Measurements from ENCODE around the gene TPST2. TPM values are rescaled to one million over a fixed set of nuclear protein-coding genes. Genes with fewer than 3 reads are reported as not detected.

TPST2 gene
- total RNA-seq, 1 experiment from 2014 or later: 11.8 TPM

DNA sequence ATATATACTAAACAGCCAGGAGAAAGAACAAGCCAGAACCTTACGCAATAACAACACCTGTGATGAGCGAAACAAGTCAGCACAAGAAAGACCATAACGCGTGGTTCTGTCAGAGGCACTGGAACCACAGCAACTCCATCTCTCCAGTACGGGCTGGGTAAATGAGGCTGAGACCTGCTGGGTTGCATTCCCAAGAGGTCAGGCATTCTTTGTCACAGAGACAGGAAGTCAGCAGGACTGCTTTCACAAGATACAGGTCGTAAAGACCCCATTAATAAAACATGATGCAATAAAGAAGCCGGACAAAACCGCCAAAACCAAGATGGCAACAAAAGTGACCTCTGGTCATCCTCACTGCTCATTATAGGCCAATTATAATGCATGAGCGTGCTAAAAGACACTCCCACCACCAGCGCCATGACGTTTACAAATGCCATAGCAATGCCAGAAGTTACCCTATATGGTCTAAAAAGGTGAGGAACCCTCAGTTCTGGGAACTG is 21.7 kb downstream of the TPST2 start:
- intact Hi-C loops (cut with micrococcal nuclease; ENCODE audit: unreplicated experiment): no loop called here
- Mint-ChIP-seq H3K36me3 (ENCODE audit: insufficient read depth, unreplicated experiment) (no peaks in the 10 kb centered on the region), H3K27ac (ENCODE audit: unreplicated experiment) (no peak overlapping the region), H3K9me3 (ENCODE audit: low read depth, unreplicated experiment) (no peaks in the 10 kb centered on the region), H3K4me3 (ENCODE audit: low read depth, unreplicated experiment) (no peak overlapping the region), H3K27me3 (ENCODE audit: unreplicated experiment) (no peaks in the 10 kb centered on the region), H3K4me1 (ENCODE audit: low read depth, unreplicated experiment) (no peaks in the 10 kb centered on the region)
- TF ChIP-seq, protein P1, sequence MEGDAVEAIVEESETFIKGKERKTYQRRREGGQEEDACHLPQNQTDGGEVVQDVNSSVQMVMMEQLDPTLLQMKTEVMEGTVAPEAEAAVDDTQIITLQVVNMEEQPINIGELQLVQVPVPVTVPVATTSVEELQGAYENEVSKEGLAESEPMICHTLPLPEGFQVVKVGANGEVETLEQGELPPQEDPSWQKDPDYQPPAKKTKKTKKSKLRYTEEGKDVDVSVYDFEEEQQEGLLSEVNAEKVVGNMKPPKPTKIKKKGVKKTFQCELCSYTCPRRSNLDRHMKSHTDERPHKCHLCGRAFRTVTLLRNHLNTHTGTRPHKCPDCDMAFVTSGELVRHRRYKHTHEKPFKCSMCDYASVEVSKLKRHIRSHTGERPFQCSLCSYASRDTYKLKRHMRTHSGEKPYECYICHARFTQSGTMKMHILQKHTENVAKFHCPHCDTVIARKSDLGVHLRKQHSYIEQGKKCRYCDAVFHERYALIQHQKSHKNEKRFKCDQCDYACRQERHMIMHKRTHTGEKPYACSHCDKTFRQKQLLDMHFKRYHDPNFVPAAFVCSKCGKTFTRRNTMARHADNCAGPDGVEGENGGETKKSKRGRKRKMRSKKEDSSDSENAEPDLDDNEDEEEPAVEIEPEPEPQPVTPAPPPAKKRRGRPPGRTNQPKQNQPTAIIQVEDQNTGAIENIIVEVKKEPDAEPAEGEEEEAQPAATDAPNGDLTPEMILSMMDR (IDR thresholded peaks at IDR 0.05; ENCODE audit: unreplicated experiment): no peak
- CTCF ChIA-PET: interaction anchor here (0.9 kb wide), 1 partner anchor 22 kb away, joined by 3 read pairs; no protein-coding TSS in a partner anchor
- BruUV-seq (replicated peaks): no TSS peak
- DNase-seq: no peak

DNA sequence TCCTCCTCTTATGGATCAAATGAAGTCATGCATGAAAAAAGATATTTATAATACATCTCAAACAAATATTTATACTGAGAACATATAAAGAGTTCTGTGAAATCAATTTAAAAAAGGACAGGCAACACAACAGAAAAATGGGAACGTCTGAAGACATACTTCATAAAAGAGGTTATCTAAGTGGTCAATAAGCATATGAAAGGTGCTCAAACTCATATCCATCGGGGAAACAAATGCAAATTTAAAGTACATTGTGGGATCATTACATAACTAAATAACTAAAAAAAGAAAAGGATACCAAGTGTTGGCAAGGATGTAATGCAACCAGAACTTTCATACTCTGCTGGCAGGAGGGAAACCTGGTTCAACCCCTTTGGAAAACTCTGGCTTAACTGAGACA is 22.3 kb downstream of the TPST2 start:
- CTCF ChIA-PET: no interaction called here
- BruUV-seq (replicated peaks): no TSS peak
- Mint-ChIP-seq H3K27me3 (ENCODE audit: unreplicated experiment) (no peaks in the 10 kb centered on the region), H3K4me3 (ENCODE audit: low read depth, unreplicated experiment) (no peak overlapping the region), H3K27ac (ENCODE audit: unreplicated experiment) (no peak overlapping the region), H3K9me3 (ENCODE audit: low read depth, unreplicated experiment) (no peaks in the 10 kb centered on the region), H3K4me1 (ENCODE audit: low read depth, unreplicated experiment) (no peaks in the 10 kb centered on the region), H3K36me3 (ENCODE audit: insufficient read depth, unreplicated experiment) (no peaks in the 10 kb centered on the region)
- TF ChIP-seq, protein P1 (IDR thresholded peaks at IDR 0.05; ENCODE audit: unreplicated experiment): no peak
- no peak for DNase-seq
- intact Hi-C loops (cut with micrococcal nuclease; ENCODE audit: unreplicated experiment): no loop called here

DNA sequence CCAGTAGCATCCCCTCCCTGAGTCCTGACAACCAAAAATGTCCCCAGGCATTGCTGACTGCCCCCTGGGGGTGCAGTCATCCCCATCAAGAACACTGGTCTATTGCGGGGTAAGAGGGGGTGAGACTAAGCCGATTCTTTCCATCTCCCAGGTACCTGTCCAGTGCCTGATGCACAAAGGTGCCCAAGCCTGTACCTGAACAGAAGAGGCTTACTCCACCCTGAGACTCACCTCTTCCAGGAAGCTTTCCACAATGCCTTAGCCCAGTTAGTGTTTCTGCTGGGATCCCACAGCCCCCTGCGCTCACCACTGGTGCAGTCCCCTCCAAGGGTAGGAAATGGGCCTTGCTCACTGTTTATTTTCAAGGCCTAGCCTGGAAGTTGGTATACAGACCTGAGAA is 22.9 kb downstream of the TPST2 start:
- Mint-ChIP-seq H3K4me3 (ENCODE audit: low read depth, unreplicated experiment) (no peak overlapping the region), H3K27me3 (ENCODE audit: unreplicated experiment) (no peaks in the 10 kb centered on the region), H3K9me3 (ENCODE audit: low read depth, unreplicated experiment) (no peaks in the 10 kb centered on the region), H3K36me3 (ENCODE audit: insufficient read depth, unreplicated experiment) (no peaks in the 10 kb centered on the region), H3K27ac (ENCODE audit: unreplicated experiment) (no peak overlapping the region), H3K4me1 (ENCODE audit: low read depth, unreplicated experiment) (no peaks in the 10 kb centered on the region)
- intact Hi-C loops (cut with micrococcal nuclease; ENCODE audit: unreplicated experiment): no loop called here
- no TSS peak for BruUV-seq (replicated peaks)
- CTCF ChIA-PET: no interaction called here
- TF ChIP-seq, protein P1 (IDR thresholded peaks at IDR 0.05; ENCODE audit: unreplicated experiment): no peak
- no peak for DNase-seq

DNA sequence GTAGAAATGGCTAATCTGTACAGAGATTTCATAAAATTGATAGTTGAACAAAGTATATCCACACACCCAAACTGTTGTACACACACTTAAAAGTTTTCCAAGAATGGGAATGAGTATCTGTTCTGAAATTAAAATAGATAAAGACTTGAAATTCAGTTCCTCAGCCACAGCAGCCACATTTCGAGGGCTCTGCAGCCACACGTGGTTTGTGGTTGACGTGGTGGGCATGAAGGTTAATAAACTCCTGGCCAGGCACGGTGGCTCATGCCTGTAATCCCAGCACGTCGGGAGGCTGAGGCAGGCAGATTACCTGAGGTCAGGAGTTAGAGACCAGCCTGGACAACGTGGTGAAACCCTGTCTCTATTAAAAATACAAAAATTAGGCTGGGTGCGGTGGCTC is 24.0 kb downstream of the TPST2 start:
- H3K9me3 Mint-ChIP-seq (ENCODE audit: low read depth, unreplicated experiment): no peaks in the 10 kb centered on the region
- TF ChIP-seq, protein P1 (IDR thresholded peaks at IDR 0.05; ENCODE audit: unreplicated experiment): no peak
- H3K4me3 Mint-ChIP-seq (ENCODE audit: low read depth, unreplicated experiment): no peak overlapping the region
- CTCF ChIA-PET: interaction anchor here (0.7 kb wide), 1 partner anchor 88 kb away, joined by 8 read pairs; no protein-coding TSS in a partner anchor
- no TSS peak for BruUV-seq (replicated peaks)
- H3K27ac Mint-ChIP-seq (ENCODE audit: unreplicated experiment): no peak overlapping the region
- intact Hi-C loops (cut with micrococcal nuclease; ENCODE audit: unreplicated experiment): no loop called here
- H3K27me3 Mint-ChIP-seq (ENCODE audit: unreplicated experiment): no peaks in the 10 kb centered on the region
- no peaks in the 10 kb centered on the region for H3K36me3 Mint-ChIP-seq (ENCODE audit: insufficient read depth, unreplicated experiment)
- DNase-seq: no peak
- no peaks in the 10 kb centered on the region for H3K4me1 Mint-ChIP-seq (ENCODE audit: low read depth, unreplicated experiment)

Measured in Calu3 (cell line).